Peyer's patch (tissue), 4 donors: ENCODE data around the gene ELMOD2. TPM values are rescaled to one million over a fixed set of nuclear protein-coding genes. Genes with fewer than 3 reads are reported as not detected.

ENCODE experiments used
- DNase-seq, 3 donors: peaks; one replicate each; pipeline ENCODE4 v3.0.0-alpha.2; 2017 to 2019
- H3K27ac ChIP-seq, 4 donors: fragments of 200-600 bp; sonication (generic); one replicate each; pipeline ENCODE4 v1.5.1; 2016 to 2019
- H3K27me3 ChIP-seq, 2 donors: fragments of 200-600 bp; sonication (generic); one replicate each; pipeline ENCODE4 v1.5.1; 2019
- H3K36me3 ChIP-seq, 3 donors: fragments of 200-600 bp; sonication (generic); one replicate each; pipeline ENCODE4 v1.5.1; 2016 to 2019
- H3K4me1 ChIP-seq, 4 donors: fragments of 200-600 bp; sonication (generic); one replicate each; pipeline ENCODE4 v1.5.1; 2016 to 2019
- H3K4me3 ChIP-seq, 4 donors: fragments of 200-600 bp; sonication (generic); 1 replicate in 3 of 4; 2 replicates in 1 of 4; pipeline ENCODE4 v1.5.1; 2016 to 2019; ENCODE audit warnings: mild to moderate bottlenecking in 1 of 4
- H3K9me3 ChIP-seq, 4 donors: fragments of 200-600 bp; sonication (generic); one replicate each; pipeline ENCODE4 v1.5.1; 2016 to 2019; ENCODE audit warnings: mild to moderate bottlenecking in 1 of 4
- POLR2A ChIP-seq, 2 donors: fragments of 450-650 bp; IDR thresholded peaks; one replicate each; pipeline ENCODE4 v1.5.1; 2017; ENCODE audit warnings: antibody characterized with exemption in 2 of 2, mild to moderate bottlenecking in 2 of 2, moderate library complexity in 2 of 2
- total RNA-seq, 4 donors: library from RNA; depleted of rRNA; stranded (reverse); fragments of >200 nt; gene quantifications; one replicate each; pipeline ENCODE4 v1.1.0, GENCODE V29; 2016
- TF ChIP-seq, protein P1 (sequence below), 6 experiments: fragments of 450-650 bp in 4 of 6; fragments of 200-600 bp in 2 of 6; sonication (generic) in 1 of 6; IDR thresholded peaks; one replicate each; pipeline ENCODE4 v1.5.1; 2017 to 2019; ENCODE audit warnings: antibody characterized with exemption in 6 of 6, mild to moderate bottlenecking in 3 of 6, moderate library complexity in 1 of 6

Gene ELMOD2
- total RNA-seq, 4 donors from 2014 or later = 24.8 to 56.7 (median 31.8) TPM

DNA sequence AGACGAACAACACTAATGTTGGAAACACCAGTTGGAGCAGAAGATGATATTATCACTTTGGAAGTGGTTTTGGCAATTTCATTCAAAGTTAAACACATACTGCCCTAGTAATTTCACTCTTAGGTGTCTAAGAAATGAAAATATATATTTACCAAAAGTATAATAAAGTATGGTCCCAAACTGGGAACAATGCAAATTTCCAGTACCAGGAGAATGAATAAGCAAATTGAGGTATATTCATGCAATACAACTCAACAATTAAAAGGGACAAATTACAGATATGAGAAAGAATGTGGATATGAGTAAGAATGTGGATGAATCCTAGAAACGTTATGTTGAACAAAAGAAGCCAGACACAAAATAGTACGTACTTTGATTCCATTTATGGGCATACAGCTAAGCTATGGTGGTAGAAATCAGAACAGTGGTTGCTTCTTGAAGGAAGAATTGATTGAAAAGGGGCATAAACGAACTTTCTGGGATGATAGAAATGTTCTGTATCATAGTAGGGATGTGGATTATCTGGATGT, 10.0 kb downstream of the ELMOD2 start:
- DNase-seq = no peak

DNA sequence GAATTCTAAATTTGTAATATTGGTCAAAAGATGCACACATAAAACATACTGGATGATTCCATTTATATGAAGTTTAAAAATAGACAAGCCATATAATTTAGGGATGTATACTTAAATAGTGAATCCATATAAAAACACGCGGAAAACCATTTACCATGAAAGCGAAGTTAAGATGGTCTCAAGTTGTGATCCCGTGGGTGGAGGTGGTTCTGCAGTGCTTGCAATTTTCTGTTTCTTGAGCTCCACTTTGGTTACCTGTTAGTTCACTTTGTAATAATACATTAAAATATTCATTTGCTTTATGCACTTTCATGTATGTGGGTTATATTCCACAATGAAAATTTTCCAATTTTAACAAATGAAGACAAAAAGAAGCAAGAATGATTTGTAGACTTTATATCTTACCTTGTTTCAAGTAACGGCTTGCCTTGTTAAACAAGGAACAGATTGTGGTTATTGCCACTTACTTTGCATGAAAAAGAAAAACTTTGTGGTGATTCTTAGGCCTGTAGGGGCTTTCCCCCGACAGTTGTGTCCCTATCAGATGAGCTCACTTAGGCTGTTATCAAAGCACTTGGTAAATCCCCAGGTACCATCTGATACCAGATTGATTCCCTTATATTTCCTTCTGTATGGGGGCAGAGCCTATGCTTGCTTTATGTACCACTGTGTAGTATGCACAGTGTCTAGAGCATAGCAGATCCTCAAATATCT, 32.6 kb downstream of the ELMOD2 start:
- Histone ChIP-seq H3K36me3 (peaks cover 0 to 4% (median 0%) of the 10 kb centered on the region in 3 donors), H3K27ac (no peak overlapping the region), H3K9me3 (no peaks in the 10 kb centered on the region), H3K27me3 (no peaks in the 10 kb centered on the region), H3K4me1 (no peaks in the 10 kb centered on the region), H3K4me3 (no peak overlapping the region)
- DNase-seq = no peak
- TF ChIP-seq POLR2A (IDR thresholded peaks at IDR 0.05) = no peak
- TF ChIP-seq, protein P1, sequence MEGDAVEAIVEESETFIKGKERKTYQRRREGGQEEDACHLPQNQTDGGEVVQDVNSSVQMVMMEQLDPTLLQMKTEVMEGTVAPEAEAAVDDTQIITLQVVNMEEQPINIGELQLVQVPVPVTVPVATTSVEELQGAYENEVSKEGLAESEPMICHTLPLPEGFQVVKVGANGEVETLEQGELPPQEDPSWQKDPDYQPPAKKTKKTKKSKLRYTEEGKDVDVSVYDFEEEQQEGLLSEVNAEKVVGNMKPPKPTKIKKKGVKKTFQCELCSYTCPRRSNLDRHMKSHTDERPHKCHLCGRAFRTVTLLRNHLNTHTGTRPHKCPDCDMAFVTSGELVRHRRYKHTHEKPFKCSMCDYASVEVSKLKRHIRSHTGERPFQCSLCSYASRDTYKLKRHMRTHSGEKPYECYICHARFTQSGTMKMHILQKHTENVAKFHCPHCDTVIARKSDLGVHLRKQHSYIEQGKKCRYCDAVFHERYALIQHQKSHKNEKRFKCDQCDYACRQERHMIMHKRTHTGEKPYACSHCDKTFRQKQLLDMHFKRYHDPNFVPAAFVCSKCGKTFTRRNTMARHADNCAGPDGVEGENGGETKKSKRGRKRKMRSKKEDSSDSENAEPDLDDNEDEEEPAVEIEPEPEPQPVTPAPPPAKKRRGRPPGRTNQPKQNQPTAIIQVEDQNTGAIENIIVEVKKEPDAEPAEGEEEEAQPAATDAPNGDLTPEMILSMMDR (IDR thresholded peaks at IDR 0.05) = no peak

More for the DNA sequence above, 10.0 kb downstream of the ELMOD2 start:
- TF ChIP-seq POLR2A (IDR thresholded peaks at IDR 0.05) = no peak
- TF ChIP-seq, protein P1 (IDR thresholded peaks at IDR 0.05) = no peak
- Histone ChIP-seq H3K27me3 (no peaks in the 10 kb centered on the region), H3K27ac (no peak overlapping the region), H3K9me3 (no peaks in the 10 kb centered on the region), H3K36me3 (peaks cover 0 to 33% (median 0%) of the 10 kb centered on the region in 3 donors), H3K4me1 (no peaks in the 10 kb centered on the region), H3K4me3 (no peak overlapping the region)

DNA sequence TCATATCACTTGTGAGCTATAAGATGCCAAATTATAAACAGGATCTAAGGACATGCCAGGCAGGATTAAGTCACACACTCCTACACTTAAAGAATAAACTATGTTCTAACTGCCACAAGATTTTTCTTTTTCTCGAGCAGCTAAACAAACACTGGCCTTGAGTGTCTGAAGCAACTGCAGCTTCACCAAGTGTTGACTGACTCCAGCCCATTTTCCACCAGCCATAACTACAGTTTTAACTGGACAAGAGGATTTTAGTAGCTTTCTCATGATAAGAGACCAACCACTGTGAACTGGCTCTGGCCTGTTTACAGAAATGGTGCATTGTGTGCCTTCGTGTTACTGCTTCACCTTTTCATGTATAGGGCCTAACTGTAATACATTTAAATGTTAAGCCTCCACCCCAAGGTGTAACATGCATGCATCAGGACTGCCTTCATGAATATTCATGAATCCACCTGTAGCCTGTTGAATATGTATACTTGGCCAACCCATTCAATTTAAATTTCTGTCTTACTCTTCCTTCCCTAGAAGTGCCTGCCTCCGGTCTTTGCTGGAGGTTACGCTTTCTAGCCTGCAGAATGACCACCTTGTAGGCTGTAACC, 34.0 kb downstream of the ELMOD2 start:
- H3K27ac ChIP-seq = no peak overlapping the region
- no peak for TF ChIP-seq POLR2A (IDR thresholded peaks at IDR 0.05)
- TF ChIP-seq, protein P1 (IDR thresholded peaks at IDR 0.05) = no peak
- peaks cover 0 to 4% (median 0%) of the 10 kb centered on the region in 3 donors for H3K36me3 ChIP-seq
- H3K27me3 ChIP-seq = no peaks in the 10 kb centered on the region
- no peaks in the 10 kb centered on the region for H3K9me3 ChIP-seq
- no peaks in the 10 kb centered on the region for H3K4me1 ChIP-seq
- DNase-seq = no peak
- no peak overlapping the region for H3K4me3 ChIP-seq

DNA sequence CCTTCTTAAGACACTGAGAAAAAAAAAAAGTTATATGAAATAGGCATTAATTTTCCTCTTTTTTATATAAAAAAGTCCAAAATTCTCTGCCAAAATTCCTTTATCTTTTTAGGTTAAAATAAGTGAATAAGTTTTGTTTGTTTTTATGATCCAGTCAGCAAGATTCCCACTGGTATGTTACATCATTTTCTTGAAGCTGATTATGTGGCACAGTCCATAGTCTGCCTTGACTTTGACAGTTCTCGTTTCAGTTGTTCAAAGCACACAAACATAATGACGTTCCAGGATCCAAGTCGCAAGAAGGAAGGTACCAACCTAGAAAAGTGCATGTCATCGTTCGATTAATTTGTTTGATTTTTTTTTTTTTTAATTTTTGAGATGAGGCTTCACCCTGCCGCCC, 35.7 kb downstream of the ELMOD2 start:
- no peak for DNase-seq
- no peaks in the 10 kb centered on the region for H3K36me3 ChIP-seq
- no peak for TF ChIP-seq POLR2A (IDR thresholded peaks at IDR 0.05)
- TF ChIP-seq, protein P1 (IDR thresholded peaks at IDR 0.05) = no peak
- H3K4me3 ChIP-seq = no peak overlapping the region
- H3K9me3 ChIP-seq = no peaks in the 10 kb centered on the region
- H3K4me1 ChIP-seq = no peaks in the 10 kb centered on the region
- H3K27ac ChIP-seq = no peak overlapping the region
- no peaks in the 10 kb centered on the region for H3K27me3 ChIP-seq

DNA sequence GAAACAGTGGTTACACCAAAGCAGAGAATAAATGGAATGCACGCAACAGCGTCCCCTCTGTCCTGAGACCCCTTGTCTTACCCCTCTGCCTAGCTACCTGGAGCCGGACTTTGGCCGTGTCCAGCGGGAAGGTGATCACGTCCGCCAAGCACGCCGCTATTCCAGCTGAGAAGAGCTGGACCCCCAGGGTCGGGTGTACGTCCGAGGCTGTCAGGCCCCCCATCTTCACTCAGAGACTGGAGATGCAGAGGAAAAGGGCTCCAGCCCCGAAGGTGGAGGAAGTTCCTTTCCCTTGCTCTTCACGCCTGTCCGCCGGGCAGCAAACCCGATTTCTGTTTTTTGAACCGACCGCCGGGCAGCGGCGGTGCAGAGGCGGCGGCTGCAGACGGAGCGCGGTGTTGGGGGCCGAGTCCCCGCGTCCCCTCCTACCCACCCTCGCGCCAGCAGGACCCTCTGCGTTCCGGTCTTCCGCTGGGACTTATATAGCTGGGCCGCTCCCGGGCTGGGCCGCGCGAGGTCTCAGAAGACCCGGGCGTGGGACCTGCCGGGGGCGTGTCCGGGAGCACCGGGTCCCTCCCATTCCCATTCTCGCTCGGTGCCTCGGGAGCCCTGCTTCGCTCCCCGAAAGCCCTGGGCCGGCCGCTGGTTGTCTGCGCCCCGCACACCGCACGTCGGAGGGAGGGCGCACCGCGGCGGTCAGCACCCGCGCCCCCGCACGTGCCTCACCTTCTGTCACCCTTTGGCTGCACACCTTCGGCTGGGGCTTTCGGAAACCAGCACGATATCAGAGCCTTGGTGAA, 44.7 kb downstream of the ELMOD2 start, which contains the start of gene UCP1:
Gene UCP1 (minus strand): TSS at position 455 of the 800 bp plus-strand sequence. CDS start 232 bp downstream, at position 223.
- DNase-seq = peak in 1 of 3 donors; percentile 55
- H3K4me3 ChIP-seq = peak within 1 kb of the TSS; percentile 24 to 56 (median 42)

More for the DNA sequence above, 44.7 kb downstream of the ELMOD2 start, which contains the start of gene UCP1:
- Histone ChIP-seq H3K4me1 (peaks cover 0 to 5% (median 3%) of the 10 kb centered on the region in 4 donors), H3K9me3 (peaks cover 0 to 2% (median 0%) of the 10 kb centered on the region in 4 donors), H3K27ac (no peak within 1 kb of the TSS), H3K36me3 (no peaks in the 10 kb centered on the region), H3K27me3 (peaks cover 0 to 11% of the 10 kb centered on the region in 2 donors)
- TF ChIP-seq POLR2A (IDR thresholded peaks at IDR 0.05) = no peak
- TF ChIP-seq, protein P1 (IDR thresholded peaks at IDR 0.05) = no peak
